Esophagus (tissue), 2 donors: ENCODE data around the gene C2CD2. TPM values are rescaled to one million over a fixed set of nuclear protein-coding genes. Genes with fewer than 3 reads are reported as not detected.

Source experiments
- H3K27ac ChIP-seq, 2 donors: one replicate each; pipeline ENCODE4 v1.5.1; 2013; ENCODE audit warnings: low read depth in 2 of 2, mild to moderate bottlenecking in 2 of 2, inconsistent platforms in 1 of 2, low read length in 1 of 2, moderate library complexity in 1 of 2
- H3K27me3 ChIP-seq, 2 donors: one replicate each; pipeline ENCODE4 v1.6.1; 2013; ENCODE audit warnings: low read length in 2 of 2, control low read depth in 1 of 2, mild to moderate bottlenecking in 1 of 2; ENCODE audit not compliant: insufficient read depth in 2 of 2, control insufficient read depth in 1 of 2
- H3K36me3 ChIP-seq, 2 donors: one replicate each; pipeline ENCODE4 v1.6.1; 2013; ENCODE audit warnings: low read length in 1 of 2; ENCODE audit not compliant: control insufficient read depth in 2 of 2, insufficient read depth in 2 of 2
- H3K4me1 ChIP-seq, 2 donors: one replicate each; pipeline ENCODE4 v1.6.1; 2013; ENCODE audit warnings: low read length in 1 of 2; ENCODE audit not compliant: control insufficient read depth in 2 of 2, insufficient read depth in 2 of 2
- H3K4me3 ChIP-seq, 2 donors: one replicate each; pipeline ENCODE4 v1.5.1; 2013; ENCODE audit warnings: low read length in 2 of 2, mild to moderate bottlenecking in 2 of 2, low read depth in 1 of 2, moderate library complexity in 1 of 2
- H3K9me3 ChIP-seq, 2 donors: one replicate each; pipeline ENCODE4 v1.6.1; 2013; ENCODE audit warnings: mild to moderate bottlenecking in 2 of 2, low read depth in 1 of 2, low read length in 1 of 2, moderate library complexity in 1 of 2; ENCODE audit not compliant: control insufficient read depth in 2 of 2, insufficient read depth in 1 of 2
- WGBS, 2 donors: extraction: QIAGEN DNeasy Blood & Tissue Kit; methylation state at CpG; one replicate each; pipeline ENCODE4 v1.1.7; 2013; 5-methylcytosine and 5-hydroxymethylcytosine counted together
- polyA plus RNA-seq, 2 donors: library from polyadenylated mRNA; stranded (reverse); fragments of 200-250 nt; gene quantifications; one replicate each; pipeline ENCODE4 v1.2.3, GENCODE V29; 2013
- donor health status: healthy with polysubstance abuse.
- donor health status: Bipolar disorder and iron deficiency.

C2CD2 gene
- polyA plus RNA-seq, 2 donors, result 7.9 to 11.0 TPM

DNA sequence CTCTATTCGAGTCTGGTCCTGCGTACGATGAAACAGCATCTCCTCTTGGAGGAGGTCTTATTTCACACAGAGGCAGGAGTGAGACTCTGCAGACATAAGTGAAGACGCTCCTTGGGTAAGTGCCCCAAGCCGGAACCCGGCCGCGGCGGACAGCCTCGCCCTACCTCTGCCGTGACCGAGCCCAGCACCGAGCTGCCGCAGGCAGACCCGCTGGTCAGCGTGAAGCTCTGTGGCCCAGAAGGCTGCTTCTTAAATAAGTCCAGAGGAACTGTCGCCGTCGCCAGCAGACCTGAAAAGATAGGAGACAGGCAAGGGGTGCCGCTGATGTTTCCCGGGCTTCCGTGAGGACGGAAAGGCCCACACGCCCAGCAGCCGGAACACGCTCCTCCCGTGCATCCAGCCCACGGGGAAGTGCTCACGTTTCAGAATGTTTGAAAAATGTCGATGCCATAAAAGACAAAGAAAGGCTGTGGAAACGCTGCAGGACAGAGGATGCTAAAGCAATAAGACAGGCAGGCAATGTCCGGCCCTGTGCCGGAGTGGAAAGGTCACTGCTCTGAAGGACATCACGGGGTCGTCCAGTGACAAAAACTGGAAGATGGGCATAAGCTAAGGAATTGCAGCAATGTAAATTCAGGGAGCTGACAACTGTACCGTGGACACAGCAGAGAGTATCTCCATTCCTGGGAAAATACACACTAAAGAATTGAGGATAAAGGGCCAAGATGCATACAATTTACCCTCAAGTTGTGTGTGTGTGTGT is 46.1 kb downstream of the C2CD2 start:
- Histone ChIP-seq H3K27me3 (no peaks in the 10 kb centered on the region), H3K4me3 (no peak overlapping the region), H3K27ac (no peak overlapping the region), H3K36me3 (peaks cover 8 to 33% of the 10 kb centered on the region in 2 donors), H3K9me3 (no peaks in the 10 kb centered on the region), H3K4me1 (no peaks in the 10 kb centered on the region)
- 93 to 94% methylated on average over 36 of the region's 36 CpGs for WGBS, 2 donors

DNA sequence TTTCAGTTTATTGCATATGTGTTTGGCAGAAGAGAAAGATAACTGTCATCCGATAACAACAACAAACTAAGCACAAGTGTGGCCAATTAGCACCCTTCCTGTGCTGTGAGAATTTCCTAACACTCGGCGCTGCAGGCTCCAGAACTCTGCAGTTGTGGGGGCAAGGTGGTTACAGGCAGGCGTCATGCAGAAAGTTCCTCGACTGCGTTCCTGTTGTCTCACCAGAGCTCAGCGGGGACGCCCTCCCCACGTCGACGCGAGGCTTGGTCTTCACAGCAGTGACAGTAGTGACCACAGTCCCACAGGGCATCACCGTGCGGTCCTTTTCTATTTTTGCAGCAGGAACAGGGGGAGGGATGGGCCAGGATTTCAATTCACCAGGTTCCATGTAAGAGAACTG is 47.0 kb downstream of the C2CD2 start:
- no peaks in the 10 kb centered on the region for H3K9me3 ChIP-seq
- no peaks in the 10 kb centered on the region for H3K4me1 ChIP-seq
- 92 to 93% methylated on average over 14 of the region's 14 CpGs for WGBS, 2 donors
- no peaks in the 10 kb centered on the region for H3K27me3 ChIP-seq
- no peak overlapping the region for H3K27ac ChIP-seq
- peaks cover 8 to 33% of the 10 kb centered on the region in 2 donors for H3K36me3 ChIP-seq
- H3K4me3 ChIP-seq, result no peak overlapping the region

DNA sequence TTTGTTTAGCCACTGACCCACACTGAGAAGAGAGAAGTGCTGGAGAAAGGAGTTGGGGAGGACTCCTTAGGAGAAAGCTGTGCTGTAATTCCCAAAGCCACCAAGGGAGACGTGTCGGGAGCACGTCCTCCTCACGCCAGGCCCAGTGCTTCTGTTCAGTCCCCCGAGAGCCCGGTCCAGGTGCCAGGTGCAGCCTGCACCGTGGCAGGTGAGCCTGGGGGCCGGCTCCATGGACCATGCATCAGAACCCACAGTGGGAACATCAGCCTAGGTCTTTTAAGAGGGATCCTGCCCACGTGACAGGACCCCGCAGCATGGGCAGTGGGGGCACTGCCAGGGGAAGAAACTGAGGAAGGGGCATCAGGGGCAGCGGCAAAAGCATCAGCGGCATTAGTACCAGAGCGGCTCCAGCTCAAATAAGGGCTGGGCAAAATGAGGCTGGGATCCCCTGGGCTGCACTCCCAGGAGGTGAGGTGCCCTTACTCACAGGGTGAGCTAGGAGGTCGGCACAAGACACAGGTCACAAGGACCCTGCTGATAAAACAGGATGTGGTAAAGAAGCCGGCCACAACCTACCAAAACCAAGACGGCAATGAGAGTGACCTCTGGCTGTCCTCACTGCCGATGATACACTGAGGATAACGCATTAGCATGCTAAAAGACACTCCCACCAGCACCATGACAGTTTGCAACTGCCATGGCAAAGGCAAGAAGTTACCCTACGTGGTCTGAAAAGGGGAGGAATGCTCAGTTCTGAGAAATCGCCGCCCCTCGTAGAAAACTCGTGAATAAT is 50.1 kb downstream of the C2CD2 start:
- peaks cover 8 to 31% of the 10 kb centered on the region in 2 donors for H3K36me3 ChIP-seq
- no peaks in the 10 kb centered on the region for H3K4me1 ChIP-seq
- H3K4me3 ChIP-seq, result no peak overlapping the region
- WGBS, 2 donors, result 86 to 89% methylated on average over 23 of the region's 23 CpGs
- H3K27ac ChIP-seq, result no peak overlapping the region
- no peaks in the 10 kb centered on the region for H3K9me3 ChIP-seq
- no peaks in the 10 kb centered on the region for H3K27me3 ChIP-seq

DNA sequence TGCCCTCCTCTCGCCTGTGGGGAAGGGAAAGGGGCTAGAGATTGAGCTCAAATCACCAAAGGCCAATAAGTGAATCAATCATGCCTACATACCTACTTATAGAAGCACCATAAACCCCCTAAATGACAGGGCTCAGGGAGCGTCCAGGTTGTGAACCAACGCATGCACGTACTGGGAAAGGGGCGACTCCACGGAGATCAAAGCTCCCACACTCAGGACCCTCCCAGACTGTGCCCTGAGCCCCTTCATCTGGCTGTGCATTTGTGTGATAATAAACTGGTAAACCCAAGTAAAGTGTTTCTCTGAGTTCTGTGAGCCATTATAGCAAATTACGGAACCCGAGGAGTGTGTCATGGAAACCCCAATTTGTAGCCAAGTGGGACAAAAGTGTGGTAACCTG is 50.9 kb downstream of the C2CD2 start:
- WGBS, 2 donors, result 97% methylated on average over 8 of the region's 8 CpGs
- no peaks in the 10 kb centered on the region for H3K9me3 ChIP-seq

DNA sequence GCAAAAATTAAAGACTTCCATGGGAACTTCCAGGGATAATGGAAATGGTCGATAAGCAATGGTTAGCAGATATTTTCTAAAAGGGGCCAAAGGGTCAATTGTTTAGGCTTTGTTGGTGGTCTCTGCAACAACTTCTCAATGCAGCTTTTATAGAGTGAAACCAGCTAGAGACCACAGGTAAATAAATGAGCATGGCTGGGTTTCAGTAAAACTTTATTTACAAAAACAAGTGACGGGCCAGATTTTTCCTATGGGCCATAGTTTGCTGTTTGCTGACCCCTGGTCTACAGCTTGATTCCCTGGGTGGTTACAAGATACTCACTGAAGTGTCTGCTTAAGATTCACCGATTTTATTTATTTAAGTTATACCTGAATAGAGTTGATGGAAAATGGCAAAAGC is 52.0 kb downstream of the C2CD2 start:
- Histone ChIP-seq H3K4me1 (no peaks in the 10 kb centered on the region), H3K27me3 (no peaks in the 10 kb centered on the region), H3K4me3 (no peak overlapping the region), H3K36me3 (peaks cover 5 to 20% of the 10 kb centered on the region in 2 donors), H3K9me3 (no peaks in the 10 kb centered on the region), H3K27ac (no peak overlapping the region)
- 93 to 94% methylated on average over 3 of the region's 3 CpGs for WGBS, 2 donors

More for the DNA sequence above, 50.9 kb downstream of the C2CD2 start:
- Histone ChIP-seq H3K36me3 (peaks cover 8 to 30% of the 10 kb centered on the region in 2 donors), H3K4me3 (no peak overlapping the region), H3K27ac (no peak overlapping the region), H3K27me3 (no peaks in the 10 kb centered on the region), H3K4me1 (no peaks in the 10 kb centered on the region)

DNA sequence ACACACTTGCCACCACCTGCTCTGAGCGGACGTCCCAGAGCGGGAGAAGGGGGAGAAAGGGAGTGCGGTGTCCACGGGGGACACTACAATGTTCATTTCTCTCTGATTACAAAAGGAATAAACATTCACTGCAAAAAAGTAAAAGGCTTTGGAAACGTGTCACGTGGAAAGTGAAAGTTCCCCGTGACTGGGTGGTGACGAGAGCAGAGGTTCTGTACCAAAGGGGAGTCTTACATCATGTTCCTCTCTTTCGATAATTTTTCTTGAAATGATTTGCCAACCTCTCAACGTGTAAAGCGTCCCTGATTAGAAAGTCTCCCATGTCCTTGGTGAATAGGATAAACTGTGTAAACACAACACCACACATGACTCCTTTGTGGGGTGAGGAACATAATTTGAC is 52.7 kb downstream of the C2CD2 start:
- Histone ChIP-seq H3K9me3 (no peaks in the 10 kb centered on the region), H3K27me3 (no peaks in the 10 kb centered on the region), H3K27ac (no peak overlapping the region), H3K36me3 (peaks cover 4 to 18% of the 10 kb centered on the region in 2 donors), H3K4me1 (no peaks in the 10 kb centered on the region), H3K4me3 (no peak overlapping the region)
- 66 to 83% methylated on average over 12 of the region's 12 CpGs for WGBS, 2 donors

DNA sequence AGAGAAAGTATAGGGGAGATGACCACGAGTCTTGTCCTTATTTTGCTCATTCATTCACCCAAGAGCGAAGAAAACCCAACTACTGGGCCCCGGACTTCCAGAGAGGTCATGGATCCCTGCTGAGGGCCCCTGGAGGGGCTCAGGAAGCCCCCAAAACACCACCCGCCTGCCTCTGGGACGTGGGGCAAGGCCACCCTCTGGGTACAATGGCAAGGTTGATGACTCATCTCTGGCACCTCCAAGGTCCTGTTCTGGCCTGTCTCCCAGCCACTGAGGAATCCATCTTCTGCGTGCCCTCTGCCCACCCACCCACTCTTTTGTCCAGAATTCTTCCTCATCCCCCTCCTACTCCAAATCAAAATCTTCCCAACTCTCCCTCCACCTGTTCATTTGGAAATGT is 53.4 kb downstream of the C2CD2 start:
- WGBS, 2 donors, result 68 to 76% methylated on average over 6 of the region's 6 CpGs
- no peak overlapping the region for H3K4me3 ChIP-seq
- H3K36me3 ChIP-seq, result peaks cover 4 to 19% of the 10 kb centered on the region in 2 donors
- H3K27me3 ChIP-seq, result no peaks in the 10 kb centered on the region
- H3K9me3 ChIP-seq, result no peaks in the 10 kb centered on the region
- H3K27ac ChIP-seq, result no peak overlapping the region
- H3K4me1 ChIP-seq, result no peaks in the 10 kb centered on the region

DNA sequence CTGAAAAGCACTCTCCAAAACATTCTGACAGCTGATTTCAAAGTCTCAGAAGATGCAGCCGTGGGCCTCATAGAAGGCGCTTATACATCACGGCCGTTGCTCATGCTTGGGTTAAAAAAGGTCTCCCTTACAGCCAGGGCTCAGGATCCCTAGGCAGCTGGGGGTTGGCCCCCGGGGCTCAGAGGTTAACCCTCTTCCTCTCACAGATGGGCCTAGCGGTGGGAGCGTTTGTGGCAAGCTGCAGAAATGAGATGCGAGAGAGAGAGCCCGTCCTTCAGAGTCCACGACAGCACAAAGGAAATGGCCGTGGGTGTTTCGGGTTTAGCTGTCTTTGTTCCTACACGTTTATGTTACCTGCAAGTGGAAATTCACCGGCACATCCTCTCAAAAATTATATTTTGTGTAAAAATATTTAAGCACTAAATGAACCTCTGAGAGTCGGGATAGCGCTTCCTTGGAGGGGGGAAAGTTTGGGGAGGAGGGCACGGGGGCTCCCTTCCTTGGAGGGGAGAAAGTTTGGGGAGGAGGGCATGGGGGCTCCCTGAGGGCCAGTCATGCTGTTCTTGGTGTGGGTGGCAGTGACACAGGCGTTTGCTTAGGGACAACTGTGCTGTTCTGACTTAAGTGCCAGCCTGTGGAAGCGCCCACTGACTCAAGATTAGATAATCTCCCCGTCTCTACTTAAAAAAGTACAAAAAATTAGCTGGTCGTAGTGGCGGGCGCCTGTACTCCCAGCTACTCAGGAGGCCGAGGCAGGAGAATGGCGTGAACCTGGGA is 54.2 kb downstream of the C2CD2 start:
- no peak overlapping the region for H3K4me3 ChIP-seq
- WGBS, 2 donors, result 74 to 80% methylated on average over 25 of the region's 25 CpGs
- no peak overlapping the region for H3K27ac ChIP-seq
- no peaks in the 10 kb centered on the region for H3K9me3 ChIP-seq
- peaks cover 3 to 25% of the 10 kb centered on the region in 2 donors for H3K36me3 ChIP-seq
- H3K27me3 ChIP-seq, result no peaks in the 10 kb centered on the region
- H3K4me1 ChIP-seq, result no peaks in the 10 kb centered on the region

DNA sequence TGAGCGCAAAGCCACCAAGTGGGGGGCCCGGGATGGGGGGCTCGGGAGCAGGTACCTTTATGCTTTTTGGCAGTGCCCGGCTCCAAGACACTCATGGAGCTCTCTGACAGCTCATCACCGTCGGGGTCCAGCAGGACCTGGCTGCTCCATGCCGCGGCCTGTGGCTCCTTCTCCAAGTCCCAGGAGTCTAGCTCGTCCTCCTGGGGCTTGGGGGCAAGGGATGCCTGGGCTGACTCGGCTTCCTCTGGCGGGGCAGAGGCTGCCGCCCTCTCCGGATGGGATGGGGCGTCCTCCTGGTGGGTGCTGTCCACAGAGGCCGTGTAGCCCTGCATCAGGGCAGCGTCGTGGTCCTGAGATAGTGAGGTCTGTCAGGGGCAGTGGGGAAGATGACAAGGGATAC is 54.8 kb downstream of the C2CD2 start:
- Histone ChIP-seq H3K27me3 (no peaks in the 10 kb centered on the region), H3K4me1 (no peaks in the 10 kb centered on the region), H3K9me3 (no peaks in the 10 kb centered on the region), H3K27ac (no peak overlapping the region), H3K36me3 (peaks cover 4 to 23% of the 10 kb centered on the region in 2 donors), H3K4me3 (no peak overlapping the region)
- 93% methylated on average over 17 of the region's 17 CpGs for WGBS, 2 donors
